SU-DHL-6 (cell line): Measurements from ENCODE around the gene TRA2B.

Experiments used
- H2AFZ ChIP-seq: fragments of 200-600 bp; sonication (generic); 2 replicates; pipeline ENCODE4 v1.6.1; 2014; ENCODE audit warnings: low read depth, mild to moderate bottlenecking, moderate library complexity, mixed read lengths, antibody characterized with exemption, low read length; ENCODE audit not compliant: severe bottlenecking
- H3F3A ChIP-seq: fragments of 200-600 bp; shearing (Covaris generic); 2 replicates; pipeline ENCODE4 v1.6.0; 2016; ENCODE audit warnings: antibody characterized with exemption, mild to moderate bottlenecking; ENCODE audit not compliant: insufficient read depth
- H3K27ac ChIP-seq: fragments of 200-600 bp; sonication (generic); 2 replicates; pipeline ENCODE4 v1.5.1; 2016; ENCODE audit warnings: low read depth, mild to moderate bottlenecking, low read length, moderate library complexity, mixed read lengths
- H3K27me3 ChIP-seq: fragments of 200-600 bp; sonication (generic), shearing (Covaris generic); 2 replicates; pipeline ENCODE4 v1.6.0; 2014; ENCODE audit warnings: mild to moderate bottlenecking, low read length
- H3K36me3 ChIP-seq: fragments of 200-600 bp; sonication (generic); 2 replicates; pipeline ENCODE4 v1.6.1; 2014; ENCODE audit warnings: mild to moderate bottlenecking, low read length, mixed read lengths
- H3K4me2 ChIP-seq: fragments of 300-600, 200-600 bp; shearing (Covaris generic), sonication (generic); 2 replicates; pipeline ENCODE4 v1.6.0; 2014; ENCODE audit warnings: low read length, low read depth, mild to moderate bottlenecking; ENCODE audit not compliant: poor library complexity, severe bottlenecking
- H3K4me3 ChIP-seq: fragments of 200-600 bp; sonication (generic); 2 replicates; pipeline ENCODE4 v1.5.1; 2014; ENCODE audit warnings: antibody characterized with exemption, low read length, mild to moderate bottlenecking, mixed read lengths; ENCODE audit not compliant: insufficient read depth, poor library complexity, severe bottlenecking
- H3K79me2 ChIP-seq: fragments of 200-600 bp; sonication (generic); 2 replicates; pipeline ENCODE4 v1.6.1; 2014; ENCODE audit warnings: mild to moderate bottlenecking, low read length, moderate library complexity; ENCODE audit not compliant: insufficient read depth
- H3K9ac ChIP-seq: fragments of 200-600 bp; sonication (generic); 2 replicates; pipeline ENCODE4 v1.7.0; 2014; ENCODE audit warnings: mild to moderate bottlenecking, low read length
- H3K9me2 ChIP-seq: fragments of 200-600 bp; sonication (generic); replicated peaks from 2 replicates; pipeline ENCODE4 v1.6.1; 2014; ENCODE audit warnings: low read length; ENCODE audit not compliant: insufficient read depth
- H3K9me3 ChIP-seq: fragments of 200-600 bp; sonication (generic); 2 replicates; pipeline ENCODE4 v1.6.1; 2014; ENCODE audit warnings: low read length, mixed read lengths; ENCODE audit not compliant: insufficient read depth
- H4K20me1 ChIP-seq: fragments of 200-600 bp; sonication (generic); 2 replicates; pipeline ENCODE4 v1.6.1; 2014; ENCODE audit warnings: low read depth, mild to moderate bottlenecking, antibody characterized with exemption, low read length, moderate library complexity, mixed read lengths
- CTCF ChIP-seq: fragments of 200-600 bp; sonication (generic); IDR thresholded peaks from one replicate; pipeline ENCODE4 v1.5.1; 2017; ENCODE audit warnings: antibody characterized with exemption, mild to moderate bottlenecking, low read length, moderate library complexity; ENCODE audit not compliant: insufficient read depth, poor library complexity, severe bottlenecking
- EZH2phosphoT487 ChIP-seq: fragments of 200-600 bp; sonication (generic), shearing (Covaris generic); conservative IDR thresholded peaks from 2 replicates; pipeline ENCODE4 v1.6.1; 2018; ENCODE audit warnings: mild to moderate bottlenecking, antibody characterized with exemption, low read length, moderate library complexity, mixed read lengths

Gene TRA2B

GRCh38 chr3:185924375-185924774 lies 13.4 kb downstream of the TRA2B start:
- H3K79me2 ChIP-seq = peaks cover 84% of the 10 kb centered on the region
- peaks cover 76% of the 10 kb centered on the region for H3F3A ChIP-seq
- H3K27me3 ChIP-seq = no peaks in the 10 kb centered on the region
- H3K9me3 ChIP-seq = no peaks in the 10 kb centered on the region
- no peaks in the 10 kb centered on the region for H3K9me2 ChIP-seq
- no peak overlapping the region for H3K4me3 ChIP-seq
- H3K27ac ChIP-seq = no peak overlapping the region
- no peak overlapping the region for H3K4me2 ChIP-seq
- H2AFZ ChIP-seq = no peak overlapping the region
- H4K20me1 ChIP-seq = peaks cover 100% of the 10 kb centered on the region
- no peak overlapping the region for H3K9ac ChIP-seq
- TF ChIP-seq CTCF (no peak), EZH2phosphoT487 (no peak)
- peaks cover 97% of the 10 kb centered on the region for H3K36me3 ChIP-seq

DNA sequence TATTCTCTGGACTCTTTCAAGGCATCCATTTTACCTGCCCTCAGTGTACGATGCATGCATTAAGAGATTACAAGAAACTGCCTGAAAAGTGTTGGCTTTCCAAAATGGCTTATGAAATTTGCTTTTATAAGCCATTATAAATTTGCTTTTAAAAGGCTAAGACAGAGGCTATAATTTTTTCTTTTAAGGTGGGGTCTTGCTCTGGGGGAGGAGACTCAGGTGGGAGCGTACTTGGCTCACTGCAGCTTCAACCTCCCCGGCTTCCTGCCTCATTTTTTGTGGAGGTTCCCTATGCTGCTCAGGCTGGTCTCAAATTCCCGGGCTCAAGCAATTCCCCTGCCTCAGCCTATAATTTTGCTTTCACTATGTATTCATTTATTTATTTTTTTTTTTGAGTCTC lies 17.6 kb downstream of the TRA2B start:
- H3K4me3 ChIP-seq = no peak overlapping the region
- H3K9me3 ChIP-seq = no peaks in the 10 kb centered on the region
- peaks cover 43% of the 10 kb centered on the region for H3K79me2 ChIP-seq
- no peak overlapping the region for H3K9ac ChIP-seq
- H3K27ac ChIP-seq = no peak overlapping the region
- no peak overlapping the region for H3K4me2 ChIP-seq
- H4K20me1 ChIP-seq = peaks cover 99% of the 10 kb centered on the region
- peaks cover 95% of the 10 kb centered on the region for H3F3A ChIP-seq
- H3K27me3 ChIP-seq = no peaks in the 10 kb centered on the region
- H3K9me2 ChIP-seq = no peaks in the 10 kb centered on the region
- peaks cover 100% of the 10 kb centered on the region for H3K36me3 ChIP-seq
- TF ChIP-seq EZH2phosphoT487 (no peak), CTCF (no peak)
- H2AFZ ChIP-seq = no peak overlapping the region

- H3K36me3 ChIP-seq = peaks cover 63% of the 10 kb centered on the region
- peaks cover 99% of the 10 kb centered on the region for H3F3A ChIP-seq
- no peaks in the 10 kb centered on the region for H3K9me3 ChIP-seq
- no peak overlapping the region for H2AFZ ChIP-seq
- no peak overlapping the region for H3K9ac ChIP-seq
- H4K20me1 ChIP-seq = peaks cover 69% of the 10 kb centered on the region
- H3K4me3 ChIP-seq = no peak overlapping the region
- H3K4me2 ChIP-seq = no peak overlapping the region
- no peak overlapping the region for H3K27ac ChIP-seq
- TF ChIP-seq EZH2phosphoT487 = no peak
- no peak for TF ChIP-seq CTCF
- H3K79me2 ChIP-seq = peaks cover 3% of the 10 kb centered on the region
- no peaks in the 10 kb centered on the region for H3K27me3 ChIP-seq
- no peaks in the 10 kb centered on the region for H3K9me2 ChIP-seq
Observed at GRCh38 chr3:185916042-185916833, 21.6 kb downstream of the TRA2B start.
